WTC11 (cell line): ENCODE data around the gene USB1.

ENCODE experiments used
- ELF4 ChIP-seq: sonication (generic); formaldehyde crosslinking; IDR thresholded peaks from 2 replicates; pipeline ENCODE4 v1.8.1; 2022; ENCODE audit warnings: low read depth, mild to moderate bottlenecking, moderate library complexity, missing genetic modification reagents
- TF ChIP-seq, protein P1 (sequence below): fragments of 200-600 bp; IDR thresholded peaks from 2 replicates; pipeline ENCODE4 v1.8.0; 2022; ENCODE audit warnings: antibody characterized with exemption

DNA sequence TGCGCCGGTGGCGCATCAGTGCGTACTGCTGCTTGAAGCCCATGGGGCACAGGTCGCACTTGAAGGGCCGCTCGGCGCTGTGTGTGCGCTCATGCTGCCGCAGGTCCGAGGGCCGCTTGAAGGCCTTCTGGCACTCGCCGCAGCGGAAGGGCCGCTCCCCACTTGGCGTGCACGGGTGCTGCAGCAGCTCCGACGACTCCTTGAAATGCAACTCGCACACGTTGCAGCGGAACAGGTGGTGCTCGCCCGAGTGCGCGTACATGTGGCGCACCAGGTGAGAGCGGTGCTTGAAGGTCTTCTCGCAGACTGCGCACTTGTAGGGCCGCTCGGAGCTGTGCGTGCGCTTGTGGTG, 4.1 kb upstream of the USB1 start:
- TF ChIP-seq ELF4 = no peak
- TF ChIP-seq, protein P1, sequence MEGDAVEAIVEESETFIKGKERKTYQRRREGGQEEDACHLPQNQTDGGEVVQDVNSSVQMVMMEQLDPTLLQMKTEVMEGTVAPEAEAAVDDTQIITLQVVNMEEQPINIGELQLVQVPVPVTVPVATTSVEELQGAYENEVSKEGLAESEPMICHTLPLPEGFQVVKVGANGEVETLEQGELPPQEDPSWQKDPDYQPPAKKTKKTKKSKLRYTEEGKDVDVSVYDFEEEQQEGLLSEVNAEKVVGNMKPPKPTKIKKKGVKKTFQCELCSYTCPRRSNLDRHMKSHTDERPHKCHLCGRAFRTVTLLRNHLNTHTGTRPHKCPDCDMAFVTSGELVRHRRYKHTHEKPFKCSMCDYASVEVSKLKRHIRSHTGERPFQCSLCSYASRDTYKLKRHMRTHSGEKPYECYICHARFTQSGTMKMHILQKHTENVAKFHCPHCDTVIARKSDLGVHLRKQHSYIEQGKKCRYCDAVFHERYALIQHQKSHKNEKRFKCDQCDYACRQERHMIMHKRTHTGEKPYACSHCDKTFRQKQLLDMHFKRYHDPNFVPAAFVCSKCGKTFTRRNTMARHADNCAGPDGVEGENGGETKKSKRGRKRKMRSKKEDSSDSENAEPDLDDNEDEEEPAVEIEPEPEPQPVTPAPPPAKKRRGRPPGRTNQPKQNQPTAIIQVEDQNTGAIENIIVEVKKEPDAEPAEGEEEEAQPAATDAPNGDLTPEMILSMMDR = no peak
